GM21381 (cell line): ENCODE data around the gene PHF21B.

ENCODE experiments used
- ATAC-seq: cut with Tn5 transposase; IDR thresholded peaks from one replicate; pipeline ENCODE4 v1.9.1; 2021; ENCODE audit warnings: mild to moderate bottlenecking, moderate library complexity; ENCODE audit not compliant: unreplicated experiment

Gene PHF21B

DNA sequence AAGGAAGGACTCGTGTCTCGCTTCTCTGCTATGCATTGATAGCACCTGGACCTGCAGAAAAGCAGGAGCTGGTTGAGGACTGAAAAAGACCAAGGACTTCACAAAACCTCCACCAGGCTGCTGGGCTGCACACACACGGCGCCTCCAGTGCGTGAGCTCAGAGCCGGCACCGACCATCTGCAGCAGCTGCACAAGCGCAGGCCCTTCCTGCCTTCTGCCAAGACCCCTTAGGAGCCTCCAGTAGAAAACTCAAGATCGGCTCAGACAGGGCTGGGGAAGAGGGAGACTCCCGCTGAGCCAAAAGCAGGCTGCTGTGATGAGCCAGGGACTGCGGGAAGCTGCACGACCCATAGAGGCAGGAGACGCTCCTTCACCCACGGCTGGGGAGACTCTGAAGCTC is 70.9 kb downstream of the PHF21B start:
- ATAC-seq = no peak

DNA sequence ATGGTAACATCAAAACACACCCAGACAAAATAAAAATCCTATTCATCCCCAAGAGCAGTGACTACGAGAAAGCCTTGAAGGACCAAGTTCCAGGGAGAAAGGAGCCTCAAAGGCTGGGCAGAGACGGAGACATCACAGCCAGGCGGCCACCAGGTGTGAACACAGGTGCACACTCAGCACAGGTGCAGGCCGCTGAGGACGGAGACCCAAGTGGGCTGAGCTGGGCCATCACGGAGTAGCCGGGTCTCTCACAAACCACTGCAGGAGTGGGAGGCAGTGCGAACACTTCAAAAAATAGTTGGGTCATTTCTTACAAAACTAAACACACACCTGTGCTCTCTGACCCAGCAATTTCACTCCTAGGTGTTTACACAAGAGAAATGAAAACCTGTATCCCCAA is 72.6 kb downstream of the PHF21B start:
- no peak for ATAC-seq

DNA sequence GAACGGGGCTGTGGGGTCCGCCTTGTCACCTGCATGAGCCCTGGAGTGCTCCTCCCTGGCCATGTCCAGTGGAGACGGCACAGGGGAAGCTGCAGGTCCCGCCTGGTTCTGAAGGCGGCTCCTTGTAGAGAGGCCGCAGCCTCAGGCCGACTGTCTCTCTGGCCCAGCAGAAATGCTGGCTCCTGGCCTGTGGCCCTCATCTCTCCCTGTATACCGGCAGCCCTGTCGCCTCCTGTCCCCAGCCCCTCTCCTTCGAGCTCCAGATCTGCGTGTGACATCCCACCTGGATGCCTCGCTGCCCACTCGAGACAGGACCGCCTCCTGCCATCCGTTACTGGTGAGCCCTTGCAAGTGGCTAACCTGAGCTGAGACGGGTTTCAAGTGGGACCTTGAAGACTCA is 73.6 kb downstream of the PHF21B start:
- ATAC-seq = no peak

DNA sequence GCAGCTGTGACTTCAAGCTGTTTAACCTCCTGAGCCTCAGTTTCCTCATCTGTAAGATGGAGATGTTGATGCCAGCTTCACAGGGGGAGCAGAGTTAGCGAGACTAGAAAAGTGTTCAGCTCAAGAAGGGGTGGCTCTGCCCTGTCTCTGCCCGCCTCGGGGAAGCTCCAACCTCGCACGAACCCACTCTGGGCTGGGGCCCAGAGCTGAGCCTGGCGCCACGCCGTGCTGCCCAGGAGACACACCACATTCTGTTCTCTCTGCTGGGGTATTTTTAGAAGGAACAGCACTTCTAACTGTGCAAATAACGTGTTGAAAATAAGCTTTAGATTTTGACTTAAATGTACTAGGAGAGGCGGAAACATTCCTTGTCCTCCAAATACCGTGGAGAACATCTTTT is 74.1 kb downstream of the PHF21B start:
- no peak for ATAC-seq

DNA sequence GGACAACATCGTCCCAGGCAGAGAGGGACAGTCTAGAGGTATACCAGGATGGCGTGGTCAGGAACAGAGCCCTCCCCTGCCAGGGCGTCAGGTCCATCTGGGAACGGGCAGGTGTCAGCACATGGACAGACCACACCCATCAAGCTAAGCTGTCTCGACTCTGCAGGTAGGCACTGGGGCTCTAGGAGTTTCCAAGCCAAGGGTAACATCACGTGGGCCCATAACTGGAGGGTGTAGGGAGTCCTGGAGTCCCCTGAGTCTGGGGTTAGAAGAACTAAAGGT is 75.4 kb downstream of the PHF21B start:
- ATAC-seq = no peak

DNA sequence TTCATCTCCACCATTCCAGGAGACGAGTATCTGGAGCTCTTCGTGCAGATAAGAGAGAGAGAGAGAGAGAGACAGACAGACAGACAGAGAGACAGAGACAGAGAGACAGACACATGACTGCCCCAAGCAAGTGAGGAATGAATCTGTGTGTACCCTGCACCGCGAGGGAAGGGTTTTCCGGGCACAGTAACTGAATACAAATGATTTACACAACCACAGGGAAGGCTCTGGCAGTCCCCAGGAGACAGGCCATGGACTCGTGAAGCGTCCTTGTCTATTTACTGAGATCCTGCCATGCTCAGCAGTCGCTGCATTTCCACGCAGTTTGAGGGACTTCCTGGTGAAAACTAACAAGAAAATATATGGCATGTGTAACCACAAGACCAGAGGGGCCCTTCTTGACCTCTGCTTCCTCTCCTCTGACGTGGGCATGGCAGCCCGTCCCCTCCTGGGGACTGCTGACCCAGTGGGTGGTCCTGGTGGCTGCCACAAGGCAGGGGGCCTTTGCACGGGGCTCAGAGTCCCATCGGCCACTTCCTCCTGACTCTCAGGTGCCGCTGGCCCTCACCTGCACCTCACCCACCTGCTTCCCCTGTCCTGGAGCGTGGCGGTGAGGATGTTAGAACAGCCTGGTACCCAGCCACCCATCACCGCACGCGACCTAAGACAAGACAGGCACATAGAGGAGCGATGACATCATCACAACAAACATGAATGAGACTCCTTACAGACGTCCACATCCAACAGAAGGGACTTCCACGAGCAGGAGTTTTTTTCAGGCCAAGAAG is 75.9 kb downstream of the PHF21B start:
- no peak for ATAC-seq

DNA sequence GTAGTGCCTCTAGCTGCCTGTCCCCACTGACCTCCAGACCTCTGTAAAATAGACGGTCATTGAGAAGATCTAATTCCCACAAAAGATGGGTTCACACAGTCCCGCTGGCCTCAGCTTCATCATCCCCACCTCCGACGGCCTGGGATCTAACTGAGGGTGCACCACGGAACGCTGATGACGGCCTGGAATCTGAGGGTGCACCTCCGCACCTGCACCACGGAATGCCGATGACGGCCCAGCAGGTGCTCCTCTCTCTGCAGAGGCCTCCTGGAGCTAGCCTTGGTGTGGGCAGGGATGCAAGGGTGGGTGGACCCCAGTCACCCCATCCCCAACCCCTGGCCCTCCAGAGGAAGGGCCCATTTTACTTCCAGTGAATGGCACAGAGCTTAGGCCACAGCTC is 77.3 kb downstream of the PHF21B start:
- ATAC-seq = no peak

DNA sequence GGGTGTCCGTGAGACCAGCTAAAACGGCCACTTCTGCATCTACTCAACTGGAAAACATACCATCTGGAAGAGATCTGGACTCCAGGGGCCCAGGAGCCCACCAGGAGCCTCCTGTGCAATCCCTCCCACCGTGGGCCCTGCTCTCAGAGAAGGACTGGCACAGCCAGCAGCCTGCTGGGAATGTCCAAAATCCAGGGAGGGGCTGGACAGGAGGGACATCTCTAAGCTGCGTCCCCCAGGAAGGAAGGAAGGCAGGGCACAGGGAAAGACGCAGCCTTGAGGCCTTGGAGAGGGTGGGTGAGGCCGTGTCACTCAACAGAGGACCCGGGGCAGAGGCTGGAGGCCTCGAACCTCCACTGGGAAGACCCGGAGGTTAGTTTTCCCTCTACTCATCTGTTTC is 78.0 kb downstream of the PHF21B start:
- no peak for ATAC-seq

DNA sequence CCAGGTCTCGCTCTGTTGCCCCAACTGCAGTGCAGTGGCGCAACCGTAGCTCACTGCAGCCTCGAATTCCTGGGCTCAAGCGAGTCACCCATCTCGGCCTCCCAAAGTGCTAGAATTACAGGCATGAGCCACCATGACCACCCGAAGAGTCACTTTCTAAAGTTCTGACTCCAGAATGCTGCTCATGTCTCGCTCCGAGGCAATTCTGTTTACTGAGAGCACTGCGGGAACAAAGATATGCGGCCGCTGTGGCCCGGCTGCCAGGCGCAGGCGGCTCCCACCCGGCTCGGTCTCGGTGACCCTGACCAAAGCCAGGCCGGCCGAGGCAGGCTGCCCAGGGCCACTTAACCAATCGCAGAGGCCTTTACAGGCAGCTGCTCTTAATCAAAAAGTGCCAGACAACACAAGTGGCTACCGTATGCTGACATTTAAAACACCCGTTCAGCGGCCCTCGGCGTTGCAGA is 78.7 kb downstream of the PHF21B start:
- no peak for ATAC-seq

DNA sequence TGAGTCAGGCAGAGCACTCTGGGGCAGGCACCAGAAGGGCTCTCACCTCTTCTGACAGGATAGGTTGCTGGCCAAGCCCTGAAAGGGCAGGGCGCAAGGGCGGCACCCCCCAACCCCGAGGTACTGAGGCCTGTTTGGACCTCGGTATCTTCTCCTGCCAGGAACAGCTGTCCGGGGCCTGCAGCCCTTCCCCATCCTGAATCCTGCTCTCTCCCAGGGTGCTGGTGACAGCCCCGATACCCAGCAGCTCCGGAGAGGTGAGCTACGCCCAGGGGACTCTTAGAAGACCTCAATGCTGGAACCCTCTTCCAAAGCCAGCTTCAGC is 79.1 kb downstream of the PHF21B start:
- ATAC-seq = no peak

DNA sequence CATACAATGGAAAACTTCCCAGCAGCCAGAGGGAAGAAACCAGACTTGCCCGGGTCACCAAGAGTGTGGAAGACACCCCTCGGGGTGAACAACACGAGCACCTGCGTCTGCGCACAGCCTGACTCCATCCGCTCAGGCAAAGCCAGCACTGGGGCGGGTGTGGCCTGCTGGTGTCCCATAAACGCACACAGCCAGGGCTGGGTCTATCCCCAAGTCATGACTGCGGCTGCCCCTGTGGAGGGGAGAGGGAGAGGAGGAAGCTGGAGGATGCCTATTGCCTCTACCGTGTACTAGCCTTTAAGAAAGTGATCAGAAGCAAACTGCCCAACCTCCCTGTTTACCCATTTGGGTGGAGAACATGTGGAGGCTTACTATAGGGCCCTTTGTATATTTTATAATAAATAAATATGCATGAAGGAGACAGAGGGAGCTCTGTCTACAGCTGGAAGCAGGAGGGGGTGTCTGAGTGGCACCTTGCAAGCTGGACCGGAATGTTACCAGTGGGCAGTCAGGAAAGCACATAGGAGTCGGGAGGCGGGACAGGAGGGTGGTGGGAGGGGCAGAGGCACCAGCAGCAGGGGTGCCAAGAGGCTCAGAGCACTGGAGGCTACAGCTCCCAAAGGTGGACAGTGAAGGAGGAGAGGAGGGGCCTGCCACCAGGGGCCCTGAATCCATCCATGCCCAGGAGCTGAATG is 79.6 kb downstream of the PHF21B start:
- ATAC-seq = no peak

DNA sequence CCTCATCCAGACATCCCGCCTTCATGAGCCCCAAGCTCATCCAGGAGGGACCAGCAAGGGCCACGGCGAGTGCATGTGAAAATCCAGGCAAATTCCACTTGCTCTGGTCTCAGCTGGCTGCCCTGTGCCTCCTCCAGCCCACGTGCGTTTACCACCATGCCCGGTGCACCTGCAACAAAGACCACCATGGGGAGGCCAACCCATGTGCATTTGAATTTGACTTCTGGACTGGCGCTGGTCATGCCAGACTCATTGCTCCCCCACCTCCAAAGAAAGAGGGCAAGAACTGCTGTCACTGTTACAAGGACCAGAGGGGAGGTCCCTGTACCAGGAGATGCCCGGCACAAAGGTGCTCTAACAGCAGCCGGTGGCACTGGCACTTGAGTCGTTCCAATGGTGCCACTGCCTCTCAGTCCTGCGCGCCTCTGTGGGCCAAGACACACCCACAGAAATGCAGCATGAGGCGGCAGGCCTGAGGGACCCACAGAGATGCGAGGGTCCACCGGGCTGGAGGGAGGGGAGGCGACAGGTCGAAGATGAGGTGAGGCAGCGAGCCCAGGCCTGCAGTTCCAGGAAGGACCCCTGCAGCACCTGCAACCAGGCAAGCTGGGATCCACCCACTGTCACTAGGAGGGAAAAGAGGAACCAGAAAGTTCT is 80.3 kb downstream of the PHF21B start:
- no peak for ATAC-seq

DNA sequence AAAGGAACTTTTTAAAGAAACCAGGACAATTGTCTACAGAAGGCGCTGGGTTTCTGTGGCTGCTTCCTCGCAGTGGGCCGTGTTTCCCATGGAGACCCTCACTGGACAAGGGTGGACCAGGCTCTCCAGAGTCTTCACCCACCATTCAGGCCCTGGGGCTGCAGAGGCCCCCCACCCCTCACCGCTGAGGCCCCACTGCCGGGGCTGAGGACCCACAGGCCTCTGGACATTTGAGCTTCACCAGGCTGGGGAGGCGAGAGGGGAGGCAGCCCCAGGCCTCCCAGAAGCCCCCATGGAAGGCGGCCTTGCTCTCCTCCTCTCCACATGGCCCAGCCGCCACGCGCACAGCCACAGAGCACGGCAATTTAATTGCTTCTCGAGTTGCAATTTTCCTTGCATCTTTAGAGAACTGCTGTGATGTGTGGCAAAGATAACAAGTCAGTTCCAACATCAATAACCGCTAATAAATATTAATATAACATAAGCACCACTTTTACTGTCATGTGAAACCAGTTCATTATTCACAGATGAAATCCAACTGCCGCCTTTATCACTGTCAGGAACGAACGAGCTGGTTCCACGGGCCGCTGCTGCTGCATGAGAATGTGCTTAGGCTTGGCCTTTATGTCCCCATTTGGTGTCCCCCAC is 81.0 kb downstream of the PHF21B start:
- ATAC-seq = no peak

DNA sequence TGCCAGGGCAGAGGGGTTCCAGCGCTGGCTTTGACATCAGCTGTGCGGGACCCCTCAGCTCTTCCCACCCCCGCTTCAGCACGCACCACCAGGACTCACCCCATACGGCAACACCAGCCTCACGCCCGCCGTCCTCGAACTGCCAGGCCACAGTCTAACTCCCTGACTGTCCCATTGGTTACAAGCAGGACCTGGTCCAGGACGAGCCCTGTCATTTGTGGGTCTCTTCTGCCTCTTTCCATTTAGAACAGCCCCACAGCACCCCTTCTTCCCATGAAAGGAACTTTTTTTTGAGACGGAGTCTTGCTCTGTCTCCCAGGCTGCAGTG is 81.7 kb downstream of the PHF21B start:
- ATAC-seq = no peak

DNA sequence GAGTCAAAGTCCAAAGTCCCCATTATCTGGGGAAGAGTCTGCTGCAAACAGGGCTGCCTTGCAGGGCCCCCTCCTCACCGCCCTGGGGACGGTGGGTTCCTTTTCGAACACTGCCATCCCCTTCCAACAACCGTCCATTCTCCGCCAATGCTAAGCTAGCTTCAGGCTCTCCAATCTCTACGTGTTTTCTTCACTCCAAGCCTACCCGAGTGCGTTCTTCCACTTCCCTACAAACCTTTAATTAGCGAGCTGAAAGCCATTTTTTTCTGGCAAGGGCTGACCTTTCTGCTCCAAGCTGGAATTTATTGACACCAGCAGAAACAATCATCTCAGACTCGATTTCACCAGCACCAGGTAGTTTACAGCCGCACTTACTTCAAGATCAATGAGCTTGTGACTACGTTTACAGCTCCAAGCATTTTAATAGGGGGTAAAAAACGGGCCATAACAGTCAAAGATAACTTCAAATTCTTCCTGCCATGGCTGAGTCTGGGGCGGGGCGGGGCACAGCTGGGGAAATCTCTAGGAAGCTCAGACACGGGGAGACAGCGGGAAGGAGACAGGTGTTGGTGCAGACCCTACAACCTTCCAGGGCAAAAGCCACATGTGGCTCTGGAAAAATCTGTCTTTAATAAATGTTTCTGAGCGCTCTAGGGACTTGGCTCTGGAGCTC is 82.2 kb downstream of the PHF21B start:
- ATAC-seq = no peak

DNA sequence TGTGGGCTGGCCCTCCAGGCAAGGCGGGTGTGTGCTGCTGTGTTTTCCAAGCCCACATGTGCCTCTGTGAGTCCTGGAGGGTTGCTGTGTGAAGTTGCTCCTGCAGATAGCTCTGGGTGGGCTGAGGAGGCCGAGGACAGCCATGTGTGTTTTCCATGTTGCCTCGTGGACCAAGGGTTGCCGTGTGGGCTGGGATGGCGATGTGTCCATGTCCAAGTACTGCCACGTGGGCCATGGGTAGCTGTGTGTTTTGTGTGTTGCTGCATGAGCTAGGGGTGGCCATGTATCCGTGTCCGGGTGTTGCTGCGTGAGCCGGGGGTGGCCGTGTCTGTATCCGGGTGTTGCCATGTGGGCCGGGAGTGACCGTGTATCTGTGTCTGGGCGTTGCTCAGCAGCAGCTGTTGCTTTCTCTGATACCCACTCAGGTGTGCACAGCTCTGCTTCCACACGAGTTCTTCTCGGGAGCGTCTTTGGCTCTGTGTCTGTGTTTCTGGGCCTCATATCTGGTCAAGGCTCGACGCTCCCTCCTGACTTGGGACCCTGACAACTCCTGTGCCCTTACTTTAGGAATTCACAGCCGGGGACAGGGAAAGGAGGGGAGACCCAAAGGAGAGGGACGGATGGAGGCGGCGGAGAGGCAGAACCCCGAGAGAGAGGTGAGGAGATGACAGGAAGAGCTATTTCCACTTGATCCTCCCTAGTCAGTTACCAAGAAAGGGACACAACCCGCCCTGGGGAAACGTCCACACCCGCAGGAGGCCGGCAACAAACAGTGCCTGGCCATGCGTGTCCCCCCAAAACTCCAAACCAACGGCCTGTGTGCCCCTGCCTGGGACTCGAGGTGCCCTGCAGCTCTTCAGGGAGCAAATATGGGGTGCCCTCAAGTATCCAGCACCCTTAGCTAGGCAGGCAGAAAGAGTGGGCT is 83.1 kb downstream of the PHF21B start:
- no peak for ATAC-seq

DNA sequence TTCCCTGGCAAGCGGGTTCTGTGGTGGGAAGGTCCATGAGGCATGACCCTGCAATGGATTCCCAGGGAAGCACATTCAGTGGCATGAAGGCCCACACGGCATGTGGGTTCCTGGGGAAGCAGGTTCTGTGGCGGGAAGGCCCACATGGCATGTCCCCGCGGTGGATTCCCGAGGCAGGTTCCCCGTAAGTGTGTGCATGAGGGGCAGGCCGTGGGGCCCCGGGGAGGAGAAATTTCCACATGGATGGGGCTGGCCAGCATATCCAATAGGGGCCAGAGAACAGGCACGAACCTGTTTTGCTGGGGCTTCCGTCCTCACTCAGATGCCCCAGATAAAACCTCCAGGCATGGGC is 83.7 kb downstream of the PHF21B start:
- no peak for ATAC-seq

DNA sequence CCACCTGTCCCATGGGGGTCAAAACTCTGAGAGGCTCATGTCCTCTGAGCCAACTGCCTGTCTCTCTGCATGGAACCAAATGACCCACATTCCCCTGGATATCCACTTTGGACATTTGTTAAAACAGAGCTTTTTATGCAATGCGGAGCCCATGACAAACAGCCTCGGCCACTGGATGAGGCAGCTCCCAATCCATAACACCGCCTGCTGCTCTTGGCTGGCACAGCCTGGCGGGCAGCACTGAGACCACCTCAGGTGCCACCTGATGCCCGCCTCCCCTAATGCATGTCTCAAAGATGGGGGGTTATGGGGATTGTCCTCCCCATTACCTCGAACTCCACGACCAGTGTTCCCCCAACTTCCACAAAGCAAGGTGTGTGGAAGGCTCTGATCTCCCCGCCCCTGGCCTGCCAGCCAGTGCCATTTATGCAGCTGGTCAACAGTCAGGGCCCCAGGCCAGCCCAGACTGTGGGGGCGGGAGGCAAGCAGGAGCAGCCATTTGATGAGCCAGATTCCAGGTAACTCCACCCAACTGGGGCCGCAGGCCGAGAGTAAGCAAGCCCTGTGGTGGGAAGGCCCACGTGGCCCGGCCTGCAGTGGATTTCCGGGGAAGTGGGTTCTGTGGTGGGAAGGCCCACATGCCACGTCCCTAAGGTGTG is 84.2 kb downstream of the PHF21B start:
- no peak for ATAC-seq

DNA sequence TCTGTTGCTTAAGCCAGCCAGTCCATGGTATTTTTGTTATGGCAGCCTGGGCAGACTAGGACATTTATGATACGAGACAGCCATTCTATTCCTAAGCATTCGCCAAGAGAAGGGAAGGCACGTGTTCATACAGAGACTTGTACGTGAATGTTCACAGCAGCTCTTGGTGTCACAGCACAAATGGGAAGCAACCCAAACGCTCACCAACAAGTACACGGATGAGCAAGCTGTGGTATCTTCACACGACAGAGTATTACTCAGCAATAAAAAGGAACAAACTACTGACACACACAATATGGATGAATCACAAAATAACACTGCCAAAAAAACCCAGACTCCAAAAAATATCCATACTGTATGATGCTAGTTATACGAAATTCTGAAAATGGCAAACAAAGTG is 85.1 kb downstream of the PHF21B start:
- ATAC-seq = no peak

DNA sequence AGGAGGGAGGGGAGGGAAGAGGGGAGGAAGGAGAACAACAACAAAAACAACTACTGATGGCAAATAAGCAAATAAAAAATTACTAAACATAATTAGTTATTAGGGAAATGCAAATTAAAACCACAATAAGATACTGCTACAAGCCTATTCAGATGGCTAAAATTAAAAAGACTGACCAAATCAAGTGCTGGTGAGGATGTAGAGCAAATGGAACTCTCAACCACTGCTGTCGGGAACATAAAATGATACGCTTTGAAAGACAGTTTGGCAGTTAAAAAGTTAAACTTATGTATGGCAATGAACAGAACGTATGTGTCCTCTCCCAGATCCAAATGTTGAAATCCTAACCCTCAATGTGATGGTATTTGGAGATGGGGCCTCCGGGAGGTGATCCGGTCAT is 85.7 kb downstream of the PHF21B start:
- ATAC-seq = no peak
